Stimulated activated CD4-positive, alpha-beta T cell treated with anti-CD3 and anti-CD28 coated beads, Interleukin-2, amount 100 ng/mL, for 4 hours (primary cell): Measurements from ENCODE around the gene PLXNA4.
A peak's percentile ranks its signal among the peaks of the same experiment; 100 is the strongest.

Source experiments
- DNase-seq: peaks from one replicate; pipeline ENCODE4 v3.0.0-alpha.2; 2020; ENCODE audit warnings: low read depth

Gene PLXNA4

DNA sequence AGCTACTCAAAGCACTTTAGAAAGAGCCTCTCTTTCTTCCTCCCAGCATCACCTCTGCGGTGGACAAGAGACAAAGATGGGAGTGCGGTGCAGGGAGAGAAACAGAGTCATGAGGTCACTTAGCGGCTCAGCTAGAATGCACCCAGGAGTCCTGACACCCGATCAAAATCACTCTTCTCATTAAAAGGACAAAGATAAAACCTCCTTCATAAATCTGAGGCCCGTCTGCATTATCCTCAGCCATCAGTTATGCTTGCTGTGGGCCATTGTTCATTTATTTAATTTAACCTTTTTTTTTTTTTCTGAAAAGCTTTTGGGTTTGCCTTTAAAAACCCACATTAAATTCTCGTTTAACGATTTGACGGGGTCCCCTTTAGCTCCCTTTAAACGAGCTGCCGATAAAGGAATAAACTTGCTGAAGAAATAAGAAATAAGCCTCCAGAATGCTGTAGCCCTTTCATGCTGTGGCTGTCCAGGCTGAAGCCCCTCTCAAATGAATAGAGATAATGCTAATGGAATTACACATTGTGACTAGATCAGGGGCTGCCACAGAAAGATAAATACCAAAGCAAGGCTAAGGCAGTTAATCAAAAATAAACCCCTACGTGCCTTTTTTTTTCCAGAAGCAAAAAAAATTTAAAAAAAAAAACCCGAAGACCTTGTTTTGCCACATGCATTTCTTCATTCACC lies 16.1 kb upstream of the PLXNA4 start:
- no peak for DNase-seq

- DNase-seq: no peak
These were observed 13.9 kb upstream of the PLXNA4 start for GRCh38 chr7:132590162-132590561.

DNA sequence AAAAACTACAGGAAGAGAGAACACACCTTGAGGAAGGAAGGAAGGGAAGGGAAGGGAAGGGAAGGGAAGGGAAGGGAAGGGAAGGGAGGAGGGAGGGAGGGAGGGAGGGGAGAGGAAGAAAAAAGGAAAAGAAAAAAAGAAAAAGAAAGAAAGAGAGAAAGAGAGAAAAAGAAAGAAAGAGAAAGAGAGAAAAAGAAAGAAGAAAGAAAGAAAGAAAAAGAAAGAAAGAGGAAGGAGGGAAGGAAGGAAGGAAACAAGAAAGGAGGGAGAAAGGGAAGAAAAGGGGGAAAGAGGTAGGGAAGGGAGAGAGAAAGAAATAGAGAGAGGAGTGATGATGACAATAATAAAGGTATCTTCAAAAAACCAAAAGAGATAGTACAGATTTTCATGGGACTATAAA lies 12.3 kb upstream of the PLXNA4 start:
- no peak for DNase-seq

GRCh38 chr7:132584796-132585494 lies 8.7 kb upstream of the PLXNA4 start:
- no peak for DNase-seq

GRCh38 chr7:132581431-132581830 lies 5.2 kb upstream of the PLXNA4 start:
- no peak for DNase-seq

- peak; percentile 24 for DNase-seq
These were observed 4.5 kb upstream of the PLXNA4 start for GRCh38 chr7:132580717-132581285.

DNA sequence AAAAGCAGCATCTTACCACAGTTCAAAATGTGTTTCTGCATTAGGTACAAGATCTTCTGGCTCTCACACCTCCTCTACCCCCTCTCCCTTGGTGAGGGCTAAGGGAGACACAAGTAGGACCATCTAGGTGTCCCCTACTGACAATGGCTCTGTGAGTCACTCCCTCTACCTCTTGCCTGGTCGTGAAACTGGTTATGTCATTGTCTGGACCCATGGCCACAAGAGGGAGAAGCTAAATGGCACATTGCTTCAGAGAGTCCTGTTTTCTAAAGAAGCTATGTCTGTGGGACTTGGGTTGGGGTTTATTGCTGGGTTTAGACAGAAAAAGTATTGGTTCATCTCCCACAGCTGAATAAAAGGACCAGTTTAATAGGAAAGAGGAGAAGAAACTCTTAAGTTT lies 4.0 kb upstream of the PLXNA4 start:
- DNase-seq: no peak

DNA sequence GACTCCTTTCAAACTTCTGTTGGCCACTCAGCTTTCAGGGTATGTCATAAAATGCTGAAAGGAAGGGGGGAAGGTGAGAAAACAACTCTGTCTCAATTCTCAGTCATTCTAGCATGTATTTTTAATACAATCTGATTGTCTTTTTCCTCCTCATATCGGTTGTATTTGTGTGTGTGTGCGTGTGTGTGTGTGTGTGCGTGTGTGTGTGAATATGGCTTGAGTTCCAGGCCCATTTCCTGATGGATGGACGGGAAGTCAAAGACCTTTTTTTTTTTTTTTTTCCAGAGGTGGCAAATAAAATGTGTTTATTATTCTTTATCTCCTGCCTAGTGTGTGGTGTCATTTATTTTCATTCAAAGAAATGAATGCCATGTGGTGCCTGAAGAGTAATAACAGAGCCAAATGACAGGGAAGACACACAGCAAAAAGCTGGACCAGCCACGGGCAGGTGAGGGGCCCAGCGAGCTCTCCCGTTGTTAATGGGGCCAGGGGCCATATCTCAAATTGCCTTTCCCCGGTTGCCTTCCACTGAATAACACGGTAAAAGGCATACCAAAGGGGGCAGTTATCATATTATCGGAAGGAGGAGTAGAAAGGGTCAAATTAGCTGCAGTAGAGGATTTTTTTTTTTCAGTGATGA lies 3.1 kb upstream of the PLXNA4 start:
- no peak for DNase-seq

DNA sequence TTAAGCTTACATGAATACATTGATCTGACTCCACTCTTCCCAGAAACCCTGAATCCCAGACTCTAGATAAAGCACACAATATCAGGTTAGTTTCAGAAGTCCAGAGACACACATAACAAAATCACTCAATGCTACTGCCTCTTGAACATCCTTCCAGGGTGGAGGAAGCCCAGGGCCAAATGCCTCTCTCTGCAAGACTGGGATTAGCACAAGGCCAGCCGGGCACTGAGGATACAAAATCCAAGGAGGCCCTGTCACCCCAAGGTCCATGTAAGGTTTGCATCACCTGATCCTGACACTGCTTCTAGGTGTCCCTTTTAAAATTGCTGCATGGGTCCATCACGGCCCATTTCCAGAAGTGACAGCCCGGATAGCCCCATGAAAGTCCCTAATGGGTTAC lies 2.6 kb upstream of the PLXNA4 start:
- DNase-seq: no peak

DNA sequence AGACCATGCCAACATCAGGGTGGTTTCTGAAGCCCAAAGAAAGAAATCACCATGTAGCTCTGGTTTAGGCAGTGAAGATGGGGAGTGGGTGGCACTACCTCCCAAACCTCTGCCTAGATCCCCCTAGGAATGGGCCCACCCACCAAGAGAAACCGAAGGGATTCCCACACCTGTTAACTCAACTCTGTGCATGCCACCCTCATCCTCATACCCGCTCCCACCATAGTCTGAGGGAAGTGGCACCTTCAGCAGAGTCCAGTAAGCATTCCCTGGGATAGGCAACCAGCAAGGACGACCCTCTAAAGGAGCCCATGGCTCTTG lies 1.7 kb upstream of the PLXNA4 start:
- no peak for DNase-seq

DNA sequence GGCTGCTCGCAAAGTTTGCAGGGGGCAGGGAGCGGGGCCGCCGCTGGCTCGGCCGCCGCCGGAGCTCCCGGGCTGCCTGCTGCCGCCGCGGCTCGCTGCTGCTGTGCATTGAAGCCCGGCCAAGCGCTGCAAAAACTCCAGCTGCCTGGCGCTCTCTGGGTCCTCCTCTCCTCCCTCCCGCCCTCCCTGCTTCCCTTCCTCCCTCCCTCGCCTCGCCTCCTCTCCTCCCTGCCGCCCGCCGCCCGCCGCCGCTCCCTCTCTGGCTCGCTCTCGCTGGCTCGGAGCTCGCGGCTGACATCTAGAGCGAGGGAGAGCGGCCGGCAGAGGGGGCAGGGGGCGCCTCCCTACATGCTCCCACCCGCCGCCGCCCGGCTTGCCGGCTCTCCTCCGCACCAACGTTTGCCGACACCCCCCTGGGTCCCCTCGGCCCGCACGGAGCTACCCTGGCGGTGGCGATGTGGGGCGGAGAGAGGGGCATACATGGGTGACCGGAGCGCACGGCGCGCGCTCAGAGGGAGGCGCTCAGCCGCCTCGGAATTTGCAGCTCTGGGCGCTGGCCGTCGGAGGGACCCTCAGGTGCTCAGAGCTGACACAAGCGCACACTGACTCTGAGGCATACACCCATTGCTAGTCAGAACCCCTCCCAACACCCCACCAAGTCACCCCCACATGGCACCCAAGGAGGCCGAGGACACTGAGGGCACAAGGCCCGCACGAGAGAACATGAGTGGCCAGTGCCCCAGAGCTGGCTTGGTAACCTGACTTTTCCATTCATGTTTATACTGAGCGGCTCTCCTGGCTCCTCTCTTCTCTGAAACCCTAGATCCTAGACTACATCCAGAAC lies 1.2 kb upstream of the PLXNA4 start:
- DNase-seq: no peak

- DNase-seq: no peak
These were observed 433 bp upstream of the PLXNA4 start for GRCh38 chr7:132576721-132577085.

- no peak for DNase-seq
These were observed 770 bp downstream of the PLXNA4 start for GRCh38 chr7:132575419-132575981.

GRCh38 chr7:132574223-132574622 lies 2.0 kb downstream of the PLXNA4 start:
- no peak for DNase-seq

GRCh38 chr7:132573251-132573955 lies 2.9 kb downstream of the PLXNA4 start:
- no peak for DNase-seq

DNA sequence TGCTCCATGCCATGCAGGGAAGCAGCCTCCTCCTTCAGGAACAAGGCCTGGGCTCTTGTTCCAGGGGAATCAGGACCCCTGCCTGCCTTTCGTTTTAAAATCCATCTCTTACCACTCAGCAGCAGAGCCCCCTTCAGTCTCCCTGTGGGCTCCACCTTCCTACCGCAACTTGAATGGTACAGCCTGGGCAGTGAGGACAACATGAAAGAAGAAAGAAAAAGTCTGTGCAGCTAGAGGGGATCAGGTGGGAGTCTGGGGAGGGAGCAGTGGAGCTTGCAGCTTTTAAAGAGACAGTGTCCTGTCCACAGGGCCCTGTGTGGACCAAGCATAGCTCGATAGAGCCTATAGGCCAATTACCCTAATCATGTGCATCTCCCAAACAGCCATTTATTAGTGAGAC lies 3.7 kb downstream of the PLXNA4 start:
- DNase-seq: no peak

GRCh38 chr7:132571970-132572369 lies 4.3 kb downstream of the PLXNA4 start:
- no peak for DNase-seq

- DNase-seq: no peak
These were observed 6.2 kb downstream of the PLXNA4 start for GRCh38 chr7:132569884-132570614.

- no peak for DNase-seq
These were observed 7.3 kb downstream of the PLXNA4 start for GRCh38 chr7:132568962-132569361.

DNA sequence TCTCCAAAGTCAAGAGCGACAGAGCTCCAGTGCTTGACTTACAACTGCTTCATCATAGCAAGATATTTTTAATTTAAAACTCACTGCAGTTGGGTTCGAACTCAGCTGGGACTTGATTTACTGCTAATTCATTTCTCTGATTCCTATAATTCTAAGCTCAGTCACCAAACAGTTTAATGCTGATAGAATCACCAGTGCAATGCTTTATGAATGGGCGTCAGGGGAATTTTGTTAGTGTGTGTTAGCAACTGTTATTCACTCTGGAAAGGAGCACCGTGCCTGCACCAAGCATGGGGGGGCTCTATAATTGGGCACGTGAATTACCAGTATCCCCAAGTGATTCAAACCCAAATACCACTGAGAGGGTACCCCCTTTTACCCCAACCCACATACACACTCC lies 10.4 kb downstream of the PLXNA4 start:
- no peak for DNase-seq

DNA sequence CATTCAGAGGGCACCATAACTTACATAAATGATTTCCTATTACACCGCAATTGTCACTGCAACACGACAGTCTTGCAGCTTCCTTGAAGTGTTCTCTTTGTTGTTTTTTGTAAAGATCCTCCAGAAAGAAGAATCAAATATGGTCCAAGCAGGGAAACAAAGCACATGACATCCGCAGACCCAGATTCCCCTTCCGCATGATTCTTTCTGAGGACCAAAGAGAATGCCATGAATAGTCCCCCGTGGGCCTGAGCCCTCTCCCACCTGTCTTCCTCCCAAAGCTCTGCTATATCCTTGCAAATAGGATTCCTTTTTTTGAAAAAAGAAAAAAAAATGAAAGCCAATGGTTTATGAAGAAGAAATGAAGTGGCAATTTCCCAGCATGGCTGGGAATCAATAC lies 10.8 kb downstream of the PLXNA4 start:
- no peak for DNase-seq
